ENCODE results near the gene ZNF618.
"Not testable (repeated sequence)": the region's sequence is repeated elsewhere in the genome, so short reads cannot be mapped to it uniquely, and the experiment has no call there.

Gene ZNF618

DNA sequence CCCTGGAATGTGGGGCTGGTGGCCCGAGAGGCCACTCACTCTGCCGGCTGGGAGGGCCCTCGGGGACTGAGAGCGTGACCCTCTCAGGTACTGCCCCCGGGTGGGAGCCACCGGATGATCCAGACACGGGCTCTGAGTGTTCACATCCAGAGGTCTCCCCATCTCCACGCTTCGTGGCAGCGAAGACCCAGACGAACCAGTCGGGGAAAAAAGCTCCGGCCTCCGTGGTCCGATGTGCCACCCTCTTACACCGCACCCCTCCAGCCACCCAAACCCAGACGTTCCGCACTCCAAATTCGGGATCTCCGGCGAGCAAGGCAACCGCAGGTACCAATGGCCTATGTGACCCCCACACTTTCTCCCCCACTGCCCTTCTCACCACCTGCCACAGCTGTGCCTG, 152.5 kb downstream of the ZNF618 start:
- DNase-seq: no peak

DNA sequence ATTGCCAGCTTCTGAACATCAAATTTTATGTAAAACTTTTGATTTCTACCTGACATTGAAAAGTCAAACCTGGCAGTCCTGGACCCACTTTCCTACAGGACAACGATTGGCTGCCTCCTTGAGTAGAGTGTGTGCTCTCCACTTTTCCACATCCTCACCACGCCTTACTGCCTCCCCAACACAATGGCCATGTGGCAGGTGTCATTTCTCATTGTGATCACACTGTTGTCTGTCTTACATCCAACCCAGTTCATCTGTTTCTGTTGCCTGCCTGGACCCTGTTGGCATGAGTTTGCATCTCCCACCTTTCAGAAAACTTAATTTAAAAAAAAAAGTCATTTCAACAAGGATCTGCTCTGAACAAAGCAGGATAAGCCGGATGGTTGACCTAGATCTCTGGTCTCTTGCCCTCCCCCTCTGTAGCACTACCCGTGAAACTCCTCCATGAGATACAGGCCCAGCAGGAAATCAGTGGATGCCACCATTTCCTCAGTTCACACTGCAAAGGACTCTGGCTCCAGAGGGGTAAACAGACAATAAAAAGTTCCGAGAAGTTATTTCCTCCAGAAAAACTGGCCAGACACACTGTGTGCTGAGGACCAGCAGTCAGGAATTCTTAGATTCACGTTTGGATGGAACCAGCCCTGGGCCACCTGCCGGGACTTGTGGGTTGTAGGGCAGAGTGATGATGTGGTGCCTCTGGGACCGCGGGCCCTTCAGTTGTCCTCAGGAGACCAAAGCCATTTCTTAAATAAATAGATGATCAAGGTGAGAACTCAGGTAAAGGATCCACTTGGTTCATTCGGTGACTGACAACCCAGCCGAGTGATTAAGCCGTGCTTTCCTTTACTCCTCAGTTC, 153.4 kb downstream of the ZNF618 start:
- DNase-seq: no peak

DNA sequence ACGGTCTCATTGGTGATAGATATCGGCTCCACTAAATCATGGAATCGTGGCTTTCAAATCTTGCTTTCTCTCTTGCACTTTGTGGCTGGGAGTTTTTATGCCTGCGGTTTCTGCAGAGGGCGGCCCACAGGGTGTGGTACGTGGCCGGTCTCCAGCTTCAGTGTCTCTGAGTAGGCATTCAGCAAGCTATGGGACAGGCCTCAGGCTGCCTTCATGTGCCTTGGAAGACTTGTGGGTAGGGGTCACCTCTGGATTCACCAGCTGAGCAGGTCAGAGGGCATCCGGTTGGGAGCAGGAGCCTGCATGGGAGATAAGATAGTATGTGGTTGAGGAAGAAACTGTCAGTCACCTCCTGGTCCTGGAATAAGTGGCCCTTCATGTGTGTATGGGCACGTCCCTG, 154.3 kb downstream of the ZNF618 start:
- DNase-seq: no peak

DNA sequence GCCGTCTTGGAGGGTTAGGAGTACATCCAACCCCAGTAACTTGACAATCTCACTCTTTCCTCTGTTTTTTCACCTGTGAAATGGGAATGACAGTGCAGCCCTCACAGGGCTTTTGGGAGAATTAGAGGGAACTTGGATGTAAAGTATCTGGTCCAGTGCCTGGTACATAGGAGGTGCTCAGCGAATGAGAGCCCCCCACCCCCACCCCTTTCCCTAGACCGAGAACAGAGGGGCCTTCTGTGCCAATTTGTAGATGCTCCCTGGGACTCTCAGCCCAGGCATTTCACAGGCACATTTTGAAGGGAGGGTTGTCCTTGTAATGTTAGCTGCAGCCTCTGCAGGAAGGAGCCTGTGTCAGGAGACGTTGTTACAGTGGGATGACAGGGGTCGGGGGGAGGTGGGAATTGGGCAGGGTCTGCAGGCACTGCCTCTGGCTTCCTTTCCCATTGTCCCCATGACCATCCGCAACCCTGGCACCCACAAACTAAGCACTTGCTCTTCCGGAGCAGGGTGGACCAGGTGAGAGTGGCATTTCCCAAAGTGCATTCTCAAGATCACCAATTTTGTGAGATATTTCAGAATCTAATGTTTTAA, 155.0 kb downstream of the ZNF618 start:
- no peak for DNase-seq

DNA sequence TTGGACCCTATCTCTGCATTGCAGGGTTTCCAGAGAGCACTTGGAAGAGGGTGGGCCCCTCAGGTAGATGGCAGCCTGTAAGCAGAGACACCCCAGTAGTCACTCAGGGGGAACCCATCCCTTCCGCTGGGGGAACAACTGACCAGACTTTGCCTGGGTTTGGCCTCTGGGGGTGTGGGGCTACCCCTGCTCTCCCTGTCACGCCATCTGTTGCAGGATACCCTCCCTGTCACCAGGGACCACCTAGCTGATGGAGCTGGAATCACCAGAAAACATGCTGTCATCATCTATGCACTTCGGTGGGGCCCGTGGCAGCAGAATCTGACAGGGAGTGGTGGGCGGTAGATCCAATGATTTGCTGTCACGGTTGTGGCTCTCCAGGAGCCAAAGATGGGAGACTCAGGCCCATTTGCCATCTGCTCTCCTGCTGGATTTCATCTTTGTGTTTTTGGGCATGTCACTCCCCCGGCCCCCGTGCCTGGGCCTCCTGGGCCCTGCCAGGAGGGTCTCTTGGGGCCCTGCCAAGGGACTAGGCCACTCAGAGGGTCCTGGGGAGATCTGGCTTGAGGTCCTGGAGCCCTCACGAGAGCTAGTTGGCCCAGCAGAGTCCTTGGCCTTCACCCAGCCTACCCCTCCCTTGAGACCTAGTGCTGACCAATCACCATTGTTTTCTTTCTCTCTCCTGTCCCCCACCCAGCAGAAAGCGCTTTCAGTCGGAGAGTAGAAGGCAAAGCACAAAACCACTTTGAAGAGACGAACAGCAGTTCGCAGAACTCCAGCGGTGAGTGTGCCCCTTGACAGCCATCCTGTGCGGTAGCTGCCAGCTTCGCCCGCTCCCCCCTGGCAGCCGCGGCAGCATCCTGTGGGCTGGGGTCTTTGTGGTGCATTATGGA, 156.1 kb downstream of the ZNF618 start:
- DNase-seq: no peak

DNA sequence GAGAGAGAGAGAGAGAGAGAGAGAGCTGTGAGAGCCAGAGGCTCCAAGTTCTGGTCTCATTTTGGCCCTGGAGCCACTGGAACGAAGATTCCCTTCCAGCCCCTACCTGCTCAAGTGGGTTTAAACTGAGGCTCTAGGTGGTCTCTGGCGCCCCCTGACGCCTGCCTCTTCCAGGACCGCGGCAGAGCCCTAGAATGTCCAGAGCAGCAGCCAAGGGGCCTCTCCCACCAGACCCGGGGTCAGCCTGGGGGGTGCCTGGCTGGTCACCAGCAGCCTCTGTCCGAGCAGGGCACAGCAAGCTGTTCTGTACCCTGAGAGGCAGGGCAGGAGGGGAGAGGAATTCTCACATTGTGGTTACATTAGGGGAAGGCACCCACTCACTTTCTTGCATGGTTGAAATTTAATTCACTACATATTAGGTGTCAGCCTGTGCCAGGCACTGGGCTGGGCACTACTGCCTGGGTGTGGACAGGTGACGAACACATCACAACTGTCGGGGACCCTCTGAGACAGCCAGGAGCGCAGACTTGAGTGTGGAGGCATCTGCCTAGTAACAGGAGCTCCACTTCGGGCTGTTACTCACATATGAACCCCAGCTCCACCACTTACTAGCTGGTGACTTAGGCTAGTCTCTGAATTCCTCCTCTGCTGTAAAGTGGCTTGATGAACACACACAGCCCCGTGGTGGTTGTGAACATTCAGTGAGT, 157.4 kb downstream of the ZNF618 start:
- no peak for DNase-seq

DNA sequence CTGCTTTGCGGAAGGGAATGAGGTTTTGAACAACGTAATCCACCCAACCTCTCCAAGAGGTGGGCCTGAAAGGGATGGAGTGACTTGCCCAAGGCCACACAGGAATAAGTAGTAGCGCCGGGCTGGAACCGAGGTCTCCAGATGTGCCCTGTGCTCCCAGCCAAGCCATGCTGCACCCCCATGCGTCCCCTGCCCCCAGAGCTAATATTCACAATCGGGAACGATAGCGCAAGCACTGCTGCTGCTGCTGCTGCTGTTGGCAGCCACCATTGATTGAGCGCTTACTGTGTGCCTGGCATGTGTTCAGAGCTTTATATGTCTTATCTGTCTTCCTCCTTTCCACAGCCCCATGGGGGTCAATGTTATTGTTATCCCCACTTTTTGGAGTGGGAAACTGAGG, 158.1 kb downstream of the ZNF618 start:
- no peak for DNase-seq

DNA sequence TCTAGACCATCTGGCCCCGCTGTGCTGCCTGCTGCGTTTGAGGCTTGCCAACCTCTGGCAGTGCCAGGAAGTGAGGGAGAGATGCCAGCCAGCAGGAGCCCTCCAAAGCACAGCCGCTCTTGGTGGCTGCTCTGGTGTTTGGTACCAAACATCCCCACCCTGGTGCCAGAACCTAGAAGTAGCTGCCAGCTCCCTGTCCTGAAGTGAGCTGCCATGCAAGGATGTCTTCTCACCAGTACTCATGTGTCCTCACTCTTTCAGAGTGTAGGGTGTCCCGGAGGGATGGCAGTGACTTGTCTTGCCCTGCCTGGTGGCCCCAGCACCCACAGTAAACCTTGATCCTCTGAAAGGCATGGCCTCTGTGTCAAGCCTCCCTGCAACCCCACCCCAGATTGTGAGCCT, 158.6 kb downstream of the ZNF618 start:
- DNase-seq: no peak

DNA sequence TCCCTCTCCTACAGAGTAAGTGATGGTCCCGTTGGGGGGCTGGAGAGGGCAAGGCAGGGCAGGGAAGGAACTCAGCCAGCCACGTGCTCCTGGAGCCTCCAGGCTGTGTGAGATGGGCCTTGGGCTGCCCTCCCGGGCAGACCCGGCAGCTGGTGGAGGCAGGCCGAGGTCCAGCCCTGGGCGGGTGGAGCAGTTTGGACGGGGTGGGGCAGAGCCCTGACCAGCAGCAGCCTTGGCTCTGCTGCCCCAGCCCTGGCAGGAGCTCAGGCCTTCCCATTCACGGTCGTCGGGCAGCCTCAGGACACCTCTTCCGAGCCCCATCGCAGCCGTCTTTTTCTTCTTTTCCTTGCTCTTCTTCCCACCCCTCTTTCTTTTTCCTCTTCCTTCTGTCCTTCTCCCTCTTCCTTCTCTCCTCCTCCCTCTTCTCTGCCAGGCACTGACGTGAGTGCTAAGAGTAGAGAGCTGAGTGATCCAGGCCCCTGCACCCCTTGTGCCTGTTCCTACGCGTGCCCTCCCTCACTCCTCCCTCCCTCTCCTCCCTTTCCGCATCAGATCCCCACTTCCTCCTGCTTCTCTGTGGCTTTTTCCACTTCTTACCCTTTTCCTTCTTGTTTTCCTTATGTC, 159.2 kb downstream of the ZNF618 start:
- DNase-seq: no peak

DNA sequence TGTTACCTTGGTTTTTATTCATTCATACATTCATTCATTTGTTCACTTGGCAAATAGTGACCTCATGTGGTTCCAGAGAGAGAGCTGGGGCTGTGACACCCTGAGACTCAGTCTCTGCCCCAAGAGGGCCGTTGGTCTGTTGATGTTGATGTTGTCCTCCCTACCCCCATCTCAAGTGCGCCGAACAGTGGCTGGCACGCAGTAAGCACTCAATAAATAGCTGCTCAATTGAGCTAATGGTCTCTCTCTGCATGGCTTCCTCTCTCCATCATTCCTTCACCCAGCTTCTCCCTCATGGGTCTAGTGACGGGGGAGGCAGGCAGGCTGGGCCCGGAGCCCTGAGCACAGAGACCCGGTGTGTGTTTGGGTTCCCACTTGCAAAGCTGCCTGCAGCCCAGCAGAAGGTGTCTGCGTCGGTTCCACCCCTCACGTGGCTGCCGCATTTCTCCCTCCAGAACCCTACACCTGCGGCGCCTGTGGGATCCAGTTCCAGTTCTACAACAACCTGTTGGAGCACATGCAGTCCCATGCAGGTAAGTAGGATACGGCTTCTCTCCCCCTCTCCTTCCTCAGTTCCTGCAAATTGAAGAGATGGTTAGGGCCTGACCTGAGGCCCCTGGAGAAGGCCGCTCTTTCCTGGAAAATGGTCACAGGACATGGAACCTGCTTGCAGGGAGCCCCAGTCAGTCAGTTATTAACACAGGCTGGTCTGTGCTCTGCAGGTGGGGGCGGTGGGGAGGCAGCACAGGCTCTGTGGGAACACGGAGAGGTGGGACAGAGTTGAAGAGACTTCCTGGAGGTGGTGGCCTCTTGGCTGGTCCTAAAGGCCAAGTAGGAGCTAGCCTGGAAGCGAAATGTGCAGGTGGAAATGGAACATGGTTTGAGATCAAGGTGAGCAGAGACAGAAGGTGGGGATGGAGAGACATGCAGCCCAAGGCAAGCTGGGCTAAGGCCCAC, 160.0 kb downstream of the ZNF618 start:
- DNase-seq: no peak

DNA sequence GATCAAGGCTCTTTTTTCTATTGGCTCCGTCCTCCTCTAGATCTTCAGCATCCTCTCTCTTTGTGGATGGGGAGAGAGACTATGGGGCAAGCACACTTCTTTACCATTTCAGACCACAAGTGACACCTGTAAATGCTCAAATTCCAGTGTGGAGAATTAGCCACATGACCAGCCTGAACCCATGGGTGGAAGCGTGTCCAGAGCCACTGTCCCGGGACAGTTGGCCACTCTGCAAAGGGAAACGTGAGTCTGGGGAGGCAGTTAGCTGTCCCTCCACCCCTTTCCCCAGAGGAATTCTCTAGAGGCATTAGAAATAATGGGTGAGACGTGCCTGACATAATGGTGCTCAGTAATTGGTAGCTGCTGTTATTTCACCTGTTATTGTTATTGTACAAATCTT, 161.1 kb downstream of the ZNF618 start:
- DNase-seq: no peak

DNA sequence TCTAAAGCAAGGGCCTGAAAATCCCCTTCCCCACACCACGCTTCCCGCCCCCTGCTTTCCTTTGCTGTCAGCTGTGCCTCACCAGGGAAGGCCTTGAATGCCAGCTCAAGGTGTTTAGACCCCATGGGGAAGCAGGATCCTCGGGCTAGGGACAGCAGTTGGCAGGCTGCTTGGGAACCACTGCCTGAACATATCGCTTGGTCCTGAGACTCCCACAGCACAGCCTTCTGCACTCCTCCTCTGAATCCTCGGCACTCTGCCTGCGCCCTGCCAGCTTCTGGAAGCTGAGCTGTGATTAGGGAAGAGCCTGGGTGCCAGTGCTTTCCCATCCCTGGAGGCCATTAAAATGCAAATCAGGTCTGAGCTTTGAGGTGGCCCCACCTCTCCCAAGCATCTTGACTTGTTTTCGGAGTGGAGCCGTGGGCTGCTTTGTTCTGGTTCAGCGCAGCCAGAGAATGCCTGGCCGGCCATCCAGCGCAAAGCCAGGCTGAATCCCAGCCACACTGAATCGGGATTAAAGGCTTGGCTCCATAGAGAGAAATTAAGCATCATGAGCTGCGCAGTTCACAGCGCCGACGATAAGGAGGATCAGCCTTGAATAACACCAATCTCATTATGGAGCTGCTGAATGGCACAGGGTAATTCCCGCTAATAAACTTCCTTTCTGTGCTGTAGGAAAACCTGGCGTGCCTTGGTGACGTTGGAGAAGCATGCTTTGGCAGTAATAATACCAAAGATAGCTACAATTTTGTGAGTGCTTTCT, 162.0 kb downstream of the ZNF618 start:
- no peak for DNase-seq

DNA sequence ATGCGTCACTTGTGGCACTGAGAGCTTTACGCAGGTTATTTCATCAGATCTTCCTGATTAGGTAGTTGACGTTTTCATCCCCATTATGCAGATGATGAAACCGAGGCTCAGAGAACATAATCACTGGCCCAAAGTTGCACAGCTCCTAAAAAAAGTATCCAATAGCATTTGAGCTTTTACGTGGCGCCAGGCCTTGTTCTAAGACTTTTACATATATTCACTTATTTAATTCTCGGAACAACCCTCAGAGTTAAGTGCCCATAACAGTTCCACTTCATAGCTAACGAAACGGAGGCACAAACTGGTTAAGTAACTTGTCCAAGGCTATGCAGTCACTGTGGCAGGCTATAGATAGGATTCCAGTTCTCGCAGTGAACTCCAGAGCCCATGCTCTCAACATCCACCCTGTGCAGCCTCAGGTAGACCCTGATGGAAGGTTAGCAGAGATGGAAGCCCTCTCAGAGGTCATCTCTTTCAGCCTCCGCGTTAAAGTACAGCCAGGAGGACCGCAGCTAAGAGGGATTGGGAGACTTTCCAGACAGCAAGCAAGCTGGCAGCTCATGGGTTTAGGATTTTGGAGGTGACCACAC, 162.7 kb downstream of the ZNF618 start:
- no peak for DNase-seq

DNA sequence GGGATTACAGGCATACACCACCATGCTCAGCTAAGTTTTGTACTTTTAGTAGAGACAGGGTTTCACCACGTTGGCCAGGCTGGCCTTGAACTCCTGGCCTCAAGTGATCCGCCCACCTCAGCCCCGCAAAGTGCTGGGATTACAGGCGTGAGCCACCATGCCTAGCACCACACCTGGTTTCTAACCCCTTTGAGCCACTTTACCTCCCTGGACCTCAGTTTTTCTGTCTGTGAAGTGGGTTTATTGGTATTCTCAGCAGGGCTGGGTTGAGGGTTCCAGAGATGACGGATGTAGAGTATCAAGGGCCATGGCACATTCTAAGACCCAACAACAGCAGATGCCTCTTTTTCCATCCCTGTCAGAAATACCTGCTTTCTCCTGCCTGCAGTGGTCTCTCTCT, 163.4 kb downstream of the ZNF618 start:
- no peak for DNase-seq

DNA sequence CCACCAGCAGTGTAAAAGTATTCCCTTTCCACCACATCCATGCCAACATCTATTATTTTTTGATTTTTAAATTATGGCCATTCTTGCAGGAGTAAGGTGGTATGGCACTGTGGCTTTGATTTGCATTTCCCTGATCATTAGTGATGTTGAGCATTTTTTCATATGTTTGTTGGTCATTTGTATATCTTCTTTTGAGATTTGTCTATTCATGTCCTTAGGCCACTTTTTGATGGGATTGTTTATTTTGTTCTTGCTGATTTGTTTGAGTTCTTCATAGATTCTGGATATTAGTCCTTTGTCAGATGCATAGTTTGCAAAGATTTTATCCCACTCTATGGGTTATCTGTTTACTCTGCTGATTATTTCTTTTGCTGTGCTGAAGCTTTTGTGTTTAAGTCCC, 167.6 kb downstream of the ZNF618 start:
- DNase-seq: not testable (repeated sequence)

DNA sequence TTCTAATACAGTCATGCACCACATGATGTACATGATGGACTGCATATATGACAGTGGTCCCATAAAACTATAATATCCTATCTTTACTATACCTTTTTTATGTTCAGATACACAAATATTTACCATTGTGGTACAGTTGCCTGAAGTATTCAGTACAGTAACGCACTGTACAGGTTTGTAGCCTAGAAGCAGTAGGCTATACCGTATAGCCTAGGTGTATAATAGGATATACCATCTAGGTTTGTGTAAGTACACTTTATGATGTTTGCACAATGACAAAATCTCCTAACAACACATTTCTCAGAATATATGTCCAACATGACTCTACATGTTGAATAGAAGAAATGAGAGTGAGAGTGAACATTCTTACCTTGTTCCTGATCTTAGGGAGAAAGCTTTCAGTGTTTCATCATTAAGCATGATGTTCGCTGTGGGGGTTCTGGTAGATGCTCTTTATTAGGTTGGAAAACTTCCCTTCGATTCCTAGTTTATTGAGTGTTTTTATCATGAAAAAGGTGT, 170.2 kb downstream of the ZNF618 start:
- DNase-seq: no peak

DNA sequence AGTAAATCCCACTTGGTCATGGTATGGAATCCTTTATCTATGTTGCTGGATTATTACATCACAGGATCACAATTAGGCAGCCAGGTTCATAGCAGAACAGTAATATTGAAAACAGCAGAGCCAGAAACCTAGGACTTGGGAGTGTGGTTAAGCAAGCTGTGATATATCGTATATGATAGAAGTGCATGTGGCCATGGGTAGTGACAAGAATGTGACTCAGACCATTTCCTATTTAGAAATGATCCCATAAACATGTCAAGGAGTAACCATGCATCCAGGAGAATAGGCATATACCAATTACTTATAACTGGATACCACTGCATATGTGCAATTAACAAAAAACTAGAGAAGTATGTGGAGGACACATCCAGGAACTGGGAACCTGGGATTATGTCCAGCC, 170.8 kb downstream of the ZNF618 start:
- no peak for DNase-seq

DNA sequence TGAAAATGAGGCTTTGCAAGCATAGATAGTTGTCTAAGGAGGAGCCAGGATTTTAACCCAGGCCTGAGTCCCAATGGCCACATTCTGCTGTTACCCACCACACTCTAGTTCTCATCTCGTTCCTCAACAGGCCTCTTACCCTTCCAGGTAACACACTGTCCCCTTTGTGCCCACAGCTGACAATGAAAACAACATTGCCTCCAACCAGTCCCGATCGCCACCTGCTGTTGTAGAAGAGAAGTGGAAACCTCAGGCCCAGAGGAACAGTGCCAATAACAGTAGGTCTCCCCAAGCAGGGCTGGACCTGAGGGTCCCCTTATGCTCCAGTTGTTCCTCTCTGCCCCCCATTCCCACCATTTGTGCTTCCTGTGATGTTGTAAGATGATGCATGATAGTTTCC, 171.6 kb downstream of the ZNF618 start:
- no peak for DNase-seq

DNA sequence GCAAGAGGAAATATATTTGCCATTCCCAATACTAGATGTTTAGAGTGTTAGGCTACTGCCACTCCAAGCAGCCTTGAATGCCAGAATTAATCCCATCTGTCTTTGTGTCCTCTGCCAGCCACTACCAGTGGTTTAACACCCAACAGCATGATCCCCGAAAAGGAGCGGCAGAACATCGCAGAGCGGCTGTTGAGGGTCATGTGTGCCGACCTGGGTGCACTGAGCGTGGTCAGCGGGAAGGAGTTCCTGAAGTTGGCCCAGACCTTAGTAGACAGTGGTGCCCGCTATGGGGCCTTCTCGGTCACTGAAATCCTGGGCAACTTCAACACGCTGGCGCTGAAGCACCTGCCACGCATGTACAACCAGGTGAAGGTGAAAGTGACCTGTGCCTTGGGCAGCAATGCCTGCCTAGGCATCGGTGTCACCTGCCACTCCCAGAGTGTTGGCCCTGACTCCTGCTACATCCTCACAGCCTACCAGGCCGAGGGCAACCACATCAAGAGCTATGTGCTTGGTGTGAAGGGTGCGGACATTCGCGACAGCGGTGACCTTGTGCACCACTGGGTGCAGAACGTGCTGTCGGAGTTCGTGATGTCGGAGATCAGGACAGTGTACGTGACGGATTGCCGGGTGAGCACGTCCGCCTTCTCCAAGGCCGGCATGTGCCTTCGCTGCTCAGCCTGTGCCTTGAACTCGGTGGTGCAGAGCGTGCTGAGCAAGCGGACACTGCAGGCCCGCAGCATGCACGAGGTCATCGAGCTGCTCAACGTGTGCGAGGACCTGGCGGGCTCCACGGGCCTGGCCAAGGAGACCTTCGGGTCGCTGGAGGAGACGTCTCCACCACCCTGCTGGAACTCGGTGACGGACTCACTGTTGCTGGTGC, 172.7 kb downstream of the ZNF618 start:
- DNase-seq: no peak
